Measurements from ENCODE around the gene ASXL3.

ASXL3 gene

DNA sequence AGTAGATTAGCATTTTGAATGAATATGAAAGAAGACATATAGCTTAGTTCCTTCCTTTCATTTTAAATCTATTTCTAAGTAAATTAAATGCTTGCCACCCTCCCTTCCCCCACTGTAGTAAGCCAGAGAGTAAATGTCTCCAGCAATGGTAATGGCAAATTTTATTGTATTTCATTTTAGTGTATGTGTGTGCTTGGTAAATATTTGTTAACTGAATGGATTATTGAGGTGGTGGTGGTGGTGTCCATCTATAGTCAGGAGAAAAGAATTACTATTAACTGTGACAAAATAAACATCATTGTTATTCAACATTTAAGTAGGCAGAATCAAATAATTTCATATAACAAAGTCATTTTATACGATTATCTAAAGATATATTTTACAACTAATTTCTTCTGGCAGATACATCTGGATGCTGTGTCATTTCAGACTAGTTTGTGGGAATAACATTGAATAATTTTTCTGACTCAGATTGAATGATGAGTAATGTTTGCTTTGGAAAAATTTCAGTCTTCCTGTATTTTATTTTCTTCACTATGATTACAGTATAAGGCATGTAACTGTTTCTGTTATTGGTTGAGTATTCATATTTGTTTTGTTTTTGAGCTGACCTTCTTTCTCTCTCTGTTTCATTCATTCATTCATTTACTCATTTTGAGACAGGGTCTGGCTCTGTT is 18.3 kb downstream of the ASXL3 start:
- peaks cover 21% of the 10 kb centered on the region for H3K27me3 ChIP-seq (ENCODE audit: low read depth)
- in situ Hi-C loops (cut with MboI; ENCODE audit: low sequenced_read_pairs): no loop called here
- no peaks in the 10 kb centered on the region for H3K9me3 ChIP-seq
- no peaks in the 10 kb centered on the region for H3K36me3 ChIP-seq (replicated peaks)
- no peaks in the 10 kb centered on the region for H3K4me1 ChIP-seq
- no peak overlapping the region for H3K4me3 ChIP-seq
- no peak for DNase-seq (ENCODE audit: low spot score in 2 of 2)

DNA sequence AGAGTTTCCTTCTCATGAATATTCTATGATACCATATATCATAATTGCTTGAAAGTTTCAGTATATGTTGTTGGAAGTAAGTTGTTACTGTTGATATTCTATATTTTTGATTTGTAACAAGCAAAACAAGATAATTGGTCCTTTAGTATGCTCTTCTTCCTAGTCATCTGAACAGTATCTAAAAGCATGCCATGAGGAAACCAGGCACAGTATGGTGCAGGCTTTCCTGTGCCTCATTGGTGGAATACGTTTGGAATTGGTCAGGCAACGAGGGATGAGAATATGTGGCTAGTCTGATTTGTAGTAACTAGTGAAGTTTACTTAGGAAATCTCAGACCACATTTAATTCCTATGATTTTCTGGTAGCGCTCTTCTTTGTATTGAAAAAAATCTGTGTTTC is 22.8 kb downstream of the ASXL3 start:
- H3K36me3 ChIP-seq (replicated peaks): no peaks in the 10 kb centered on the region
- no peaks in the 10 kb centered on the region for H3K4me1 ChIP-seq
- H3K9me3 ChIP-seq: no peaks in the 10 kb centered on the region
- H3K4me3 ChIP-seq: no peak overlapping the region
- peaks cover 22% of the 10 kb centered on the region for H3K27me3 ChIP-seq (ENCODE audit: low read depth)
- DNase-seq (ENCODE audit: low spot score in 2 of 2): no peak
- in situ Hi-C loops (cut with MboI; ENCODE audit: low sequenced_read_pairs): no loop called here

DNA sequence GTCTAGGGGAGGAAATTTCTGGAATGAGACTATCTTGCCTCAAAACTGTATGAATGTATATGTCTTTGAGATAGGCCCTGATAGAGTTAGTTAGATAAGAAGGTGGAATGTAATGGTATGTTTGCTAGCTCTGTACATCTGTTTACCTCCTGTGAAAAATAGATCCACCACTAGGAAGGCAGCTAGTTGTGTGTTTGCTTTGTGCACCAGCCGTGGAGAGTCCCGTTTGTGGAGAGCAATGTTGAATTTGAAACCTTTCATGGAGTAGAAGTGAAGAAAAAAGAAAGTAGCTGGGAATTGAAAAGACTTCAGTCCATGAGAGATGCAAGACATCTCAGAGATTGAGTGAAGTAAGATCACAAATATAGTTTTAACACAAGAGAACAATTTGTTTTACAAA is 25.4 kb downstream of the ASXL3 start:
- H3K27me3 ChIP-seq (ENCODE audit: low read depth): peaks cover 24% of the 10 kb centered on the region
- no peak overlapping the region for H3K4me3 ChIP-seq
- no peak for DNase-seq (ENCODE audit: low spot score in 2 of 2)
- in situ Hi-C loops (cut with MboI; ENCODE audit: low sequenced_read_pairs): no loop called here
- H3K9me3 ChIP-seq: no peaks in the 10 kb centered on the region
- H3K36me3 ChIP-seq (replicated peaks): no peaks in the 10 kb centered on the region
- H3K4me1 ChIP-seq: no peaks in the 10 kb centered on the region

DNA sequence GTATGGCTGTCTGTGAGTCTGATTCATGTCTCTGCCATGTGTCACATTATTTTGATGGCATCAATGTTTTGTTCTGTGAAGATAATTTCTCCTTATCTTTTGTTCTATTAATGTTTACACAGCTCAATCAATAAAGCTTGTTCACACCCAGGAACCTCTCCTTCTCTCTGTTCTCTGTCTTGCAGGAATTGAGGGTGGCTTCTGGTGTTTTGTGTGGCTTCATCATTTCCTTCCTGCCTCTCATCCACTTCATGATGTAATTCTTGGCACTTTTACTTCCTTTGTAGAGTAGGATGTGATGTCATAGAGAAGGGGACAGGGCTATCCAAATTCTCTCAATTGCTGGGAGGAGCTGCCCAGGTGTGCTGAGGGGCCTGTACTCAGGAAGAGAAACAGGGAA is 27.2 kb downstream of the ASXL3 start:
- Histone ChIP-seq H3K9me3 (no peaks in the 10 kb centered on the region), H3K36me3 (replicated peaks) (no peaks in the 10 kb centered on the region), H3K4me1 (no peaks in the 10 kb centered on the region), H3K4me3 (no peak overlapping the region), H3K27me3 (ENCODE audit: low read depth) (peaks cover 12% of the 10 kb centered on the region)
- no peak for DNase-seq (ENCODE audit: low spot score in 2 of 2)
- in situ Hi-C loops (cut with MboI; ENCODE audit: low sequenced_read_pairs): no loop called here

DNA sequence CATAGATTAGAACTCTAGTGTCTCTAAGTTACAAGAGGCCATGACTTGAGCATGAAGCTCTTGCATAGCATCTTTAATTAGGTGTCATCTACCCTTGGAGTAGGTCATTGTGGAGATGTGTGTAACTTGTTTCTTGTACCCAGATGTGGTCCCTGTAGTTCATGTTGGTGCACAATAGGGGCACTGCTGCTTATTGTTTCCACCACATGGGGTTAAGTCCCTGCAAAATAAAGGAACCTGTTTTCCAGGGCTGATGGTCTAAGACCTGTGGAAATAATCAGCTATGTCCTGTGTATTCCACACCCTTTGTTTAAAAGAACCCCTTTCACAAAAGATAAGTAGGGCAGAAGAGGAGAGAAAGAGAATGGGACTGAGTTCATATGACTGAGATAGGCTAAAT is 28.6 kb downstream of the ASXL3 start:
- H3K4me1 ChIP-seq: no peaks in the 10 kb centered on the region
- H3K27me3 ChIP-seq (ENCODE audit: low read depth): peaks cover 12% of the 10 kb centered on the region
- no peak for DNase-seq (ENCODE audit: low spot score in 2 of 2)
- no peaks in the 10 kb centered on the region for H3K36me3 ChIP-seq (replicated peaks)
- in situ Hi-C loops (cut with MboI; ENCODE audit: low sequenced_read_pairs): no loop called here
- H3K9me3 ChIP-seq: no peaks in the 10 kb centered on the region
- no peak overlapping the region for H3K4me3 ChIP-seq

DNA sequence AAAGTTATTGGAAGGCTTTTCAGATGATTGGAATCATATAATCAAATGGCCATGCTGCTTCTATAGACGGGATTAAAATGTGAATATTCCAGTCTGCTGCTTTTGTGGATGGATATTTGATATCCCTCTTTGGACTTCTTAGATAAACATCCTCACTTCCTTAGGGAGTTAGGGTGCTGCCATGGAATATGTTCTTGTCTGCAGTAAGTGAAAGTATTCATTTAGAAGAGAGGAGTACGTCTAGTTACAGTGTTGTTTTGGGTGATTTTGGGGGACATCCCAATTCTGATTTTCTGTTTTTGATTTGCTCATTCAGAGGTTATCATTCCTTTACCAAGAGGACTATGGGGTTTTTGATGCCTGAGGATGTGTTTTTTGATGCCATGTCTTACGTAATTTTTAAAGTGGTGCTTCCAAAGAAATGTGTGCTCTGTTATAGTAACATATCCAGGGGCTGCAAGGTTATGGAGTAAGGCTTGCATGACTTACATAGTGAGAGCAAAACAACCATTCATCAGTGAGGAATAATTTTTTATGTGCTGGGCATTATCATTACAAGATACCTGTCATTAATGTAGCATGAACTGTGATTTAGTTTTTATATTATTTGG is 33.6 kb downstream of the ASXL3 start:
- no peak for DNase-seq (ENCODE audit: low spot score in 2 of 2)

DNA sequence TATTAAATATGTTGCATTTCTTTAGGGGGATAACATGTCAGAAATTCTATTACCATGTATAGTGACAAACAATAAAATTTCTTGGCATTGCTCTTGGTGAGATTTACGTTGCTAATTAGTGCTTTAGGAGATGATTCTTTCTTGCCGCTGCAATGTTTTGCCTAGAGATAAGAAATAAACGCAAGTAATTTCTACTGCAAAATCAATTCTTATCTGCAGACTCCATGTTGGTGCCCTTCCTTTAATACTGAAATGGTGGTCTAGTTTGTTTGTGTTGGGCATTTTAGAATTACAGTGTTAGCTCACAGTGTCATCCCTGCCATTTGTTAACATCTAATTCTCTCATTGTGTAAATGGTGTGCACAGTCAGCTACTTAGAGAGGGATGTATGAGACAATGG is 34.6 kb downstream of the ASXL3 start:
- DNase-seq (ENCODE audit: low spot score in 2 of 2): no peak
- in situ Hi-C loops (cut with MboI; ENCODE audit: low sequenced_read_pairs): no loop called here
- Histone ChIP-seq H3K9me3 (no peaks in the 10 kb centered on the region), H3K4me3 (no peak overlapping the region), H3K36me3 (replicated peaks) (no peaks in the 10 kb centered on the region), H3K27me3 (ENCODE audit: low read depth) (peaks cover 3% of the 10 kb centered on the region; the same call in 1 of the 2 replicates), H3K4me1 (no peaks in the 10 kb centered on the region)

More for the DNA sequence above, 33.6 kb downstream of the ASXL3 start:
- H3K27me3 ChIP-seq (ENCODE audit: low read depth): peaks cover 3% of the 10 kb centered on the region; the same call in 1 of the 2 replicates
- no peaks in the 10 kb centered on the region for H3K9me3 ChIP-seq
- in situ Hi-C loops (cut with MboI; ENCODE audit: low sequenced_read_pairs): no loop called here
- H3K36me3 ChIP-seq (replicated peaks): no peaks in the 10 kb centered on the region
- no peaks in the 10 kb centered on the region for H3K4me1 ChIP-seq
- H3K4me3 ChIP-seq: no peak overlapping the region

DNA sequence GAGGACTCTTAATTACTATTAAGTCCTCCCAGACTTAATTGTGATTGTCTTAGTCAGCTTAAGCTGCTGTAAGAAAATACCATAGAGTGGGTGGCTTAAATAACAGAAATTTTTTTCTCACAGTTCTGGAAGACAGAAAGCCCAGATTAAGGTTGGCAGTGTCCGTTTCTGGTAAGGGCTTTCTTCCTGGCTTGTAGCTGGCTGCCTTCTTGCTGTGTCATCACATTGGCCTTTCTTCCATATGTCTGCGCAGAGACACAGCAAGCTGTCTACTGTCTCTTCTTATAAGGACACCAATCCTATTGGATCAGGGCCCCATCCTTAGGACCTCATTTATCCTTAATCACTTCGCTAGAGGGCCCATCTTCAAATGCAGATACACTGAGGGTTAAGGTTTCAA is 38.5 kb downstream of the ASXL3 start:
- Histone ChIP-seq H3K36me3 (replicated peaks) (no peaks in the 10 kb centered on the region), H3K9me3 (no peaks in the 10 kb centered on the region), H3K4me1 (no peaks in the 10 kb centered on the region), H3K4me3 (no peak overlapping the region), H3K27me3 (ENCODE audit: low read depth) (no peaks in the 10 kb centered on the region)
- in situ Hi-C loops (cut with MboI; ENCODE audit: low sequenced_read_pairs): no loop called here
- no peak for DNase-seq (ENCODE audit: low spot score in 2 of 2)

DNA sequence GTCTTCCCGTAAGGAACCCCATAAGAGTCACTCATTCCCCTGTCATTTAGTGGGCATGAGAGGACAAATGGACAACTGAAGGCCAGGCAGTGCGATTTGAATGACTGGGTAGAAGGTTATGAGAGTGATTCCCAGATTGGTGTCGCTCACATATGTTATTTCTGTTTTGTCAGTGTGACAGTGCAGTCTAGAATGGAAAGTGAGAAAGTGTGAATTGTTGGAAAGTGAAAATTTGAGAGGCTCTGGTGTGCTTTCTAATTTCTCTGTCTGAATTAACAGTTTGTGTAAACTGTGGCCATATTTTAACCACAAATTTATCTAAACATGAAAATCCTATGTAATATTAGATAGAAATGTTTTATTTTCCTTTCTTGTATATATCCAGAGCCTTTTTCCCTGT is 49.1 kb downstream of the ASXL3 start:
- Histone ChIP-seq H3K27me3 (ENCODE audit: low read depth) (no peaks in the 10 kb centered on the region), H3K9me3 (no peaks in the 10 kb centered on the region), H3K4me1 (no peaks in the 10 kb centered on the region), H3K36me3 (replicated peaks) (no peaks in the 10 kb centered on the region), H3K4me3 (no peak overlapping the region)
- DNase-seq (ENCODE audit: low spot score in 2 of 2): no peak
- in situ Hi-C loops (cut with MboI; ENCODE audit: low sequenced_read_pairs): no loop called here

DNA sequence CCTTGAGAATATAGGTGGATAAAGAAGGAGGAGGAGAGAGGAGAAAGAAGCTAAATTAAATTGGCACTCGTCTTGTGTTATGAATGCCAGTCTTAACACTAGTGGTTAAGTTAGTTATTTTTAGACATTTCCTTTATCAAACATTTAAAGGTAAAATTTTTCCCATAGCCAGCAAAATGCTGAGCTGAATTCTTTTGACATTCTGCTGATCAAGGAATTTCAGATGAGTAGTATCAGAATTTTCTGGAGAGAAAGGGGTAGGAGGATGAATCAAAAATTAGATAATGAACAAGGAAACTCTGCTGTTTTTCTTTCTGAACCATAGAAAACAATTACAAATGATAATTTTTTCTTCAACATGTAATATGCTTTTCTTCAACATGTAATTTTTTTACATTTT is 52.5 kb downstream of the ASXL3 start:
- H3K4me1 ChIP-seq: no peaks in the 10 kb centered on the region
- H3K9me3 ChIP-seq: no peaks in the 10 kb centered on the region
- no peak overlapping the region for H3K4me3 ChIP-seq
- in situ Hi-C loops (cut with MboI; ENCODE audit: low sequenced_read_pairs): no loop called here
- H3K36me3 ChIP-seq (replicated peaks): no peaks in the 10 kb centered on the region
- no peaks in the 10 kb centered on the region for H3K27me3 ChIP-seq (ENCODE audit: low read depth)
- DNase-seq (ENCODE audit: low spot score in 2 of 2): no peak

DNA sequence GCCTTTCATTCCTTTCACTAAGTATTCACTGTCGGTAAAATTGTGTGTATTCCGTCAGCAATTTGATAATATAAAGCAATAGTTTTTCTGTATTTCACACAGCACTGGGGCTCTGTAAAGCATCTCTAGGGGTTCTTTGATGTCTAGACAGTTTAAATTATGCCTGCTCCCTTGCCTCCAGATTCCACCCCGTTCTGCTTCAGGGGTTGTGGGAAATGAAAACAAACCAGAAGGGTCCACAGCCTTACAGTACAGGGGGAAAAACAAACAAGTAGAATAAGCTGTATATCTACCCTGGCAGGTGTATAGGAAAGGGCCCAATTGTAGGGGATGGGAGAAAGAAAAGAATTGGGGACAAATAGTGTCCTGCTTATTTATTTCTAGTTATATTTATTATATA is 63.1 kb downstream of the ASXL3 start:
- in situ Hi-C loops (cut with MboI; ENCODE audit: low sequenced_read_pairs): no loop called here

DNA sequence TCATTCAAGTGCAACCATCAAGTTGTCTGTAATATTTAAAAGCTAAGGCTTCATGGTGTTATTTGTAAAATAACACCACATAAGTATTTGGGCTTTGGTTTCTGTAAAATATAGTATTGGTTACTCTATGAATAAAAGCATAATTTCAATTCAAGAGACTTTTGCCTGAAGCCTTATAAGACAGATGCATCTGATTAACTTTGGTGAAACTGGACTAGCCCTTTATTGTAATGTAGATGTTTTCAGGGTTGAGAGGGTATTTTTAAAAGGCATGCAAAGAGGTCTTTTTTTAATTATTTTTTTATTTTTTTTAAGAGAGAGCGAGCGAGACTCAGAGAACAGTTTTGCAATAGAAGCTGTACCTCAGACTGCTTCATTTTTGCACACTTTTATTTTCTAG is 66.5 kb downstream of the ASXL3 start:
- Histone ChIP-seq H3K9me3 (no peaks in the 10 kb centered on the region), H3K36me3 (replicated peaks) (no peaks in the 10 kb centered on the region), H3K4me3 (no peak overlapping the region), H3K27me3 (ENCODE audit: low read depth) (no peaks in the 10 kb centered on the region), H3K4me1 (peaks cover 25% of the 10 kb centered on the region)
- DNase-seq (ENCODE audit: low spot score in 2 of 2): peak in 1 of 2 experiments; percentile 82
- in situ Hi-C loops (cut with MboI; ENCODE audit: low sequenced_read_pairs): no loop called here

More for the DNA sequence above, 63.1 kb downstream of the ASXL3 start:
- no peaks in the 10 kb centered on the region for H3K36me3 ChIP-seq (replicated peaks)
- H3K4me3 ChIP-seq: no peak overlapping the region
- no peaks in the 10 kb centered on the region for H3K9me3 ChIP-seq
- no peak for DNase-seq (ENCODE audit: low spot score in 2 of 2)
- H3K4me1 ChIP-seq: peaks cover 16% of the 10 kb centered on the region
- no peaks in the 10 kb centered on the region for H3K27me3 ChIP-seq (ENCODE audit: low read depth)

DNA sequence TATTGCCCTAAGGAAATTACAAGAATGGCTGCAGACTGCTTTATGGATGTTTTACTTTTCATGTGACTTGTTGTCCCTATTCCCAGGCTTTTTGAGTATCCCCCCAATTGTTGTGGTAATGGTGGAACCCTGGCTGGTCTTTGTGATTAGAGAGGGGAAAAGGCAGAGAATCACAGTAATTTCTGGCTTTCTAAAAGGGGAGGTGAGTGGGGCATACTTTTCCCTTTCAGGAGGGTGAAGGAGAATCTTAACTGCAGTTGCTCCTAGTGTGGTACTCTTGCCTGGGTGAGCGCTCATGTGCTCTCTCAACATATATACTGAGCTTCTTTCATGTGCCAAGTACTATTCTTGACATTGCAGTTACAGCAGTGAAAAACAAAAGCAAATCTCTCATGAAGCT is 69.3 kb downstream of the ASXL3 start:
- Histone ChIP-seq H3K36me3 (replicated peaks) (no peaks in the 10 kb centered on the region), H3K4me3 (no peak overlapping the region), H3K9me3 (no peaks in the 10 kb centered on the region), H3K27me3 (ENCODE audit: low read depth) (no peaks in the 10 kb centered on the region), H3K4me1 (peaks cover 25% of the 10 kb centered on the region)
- in situ Hi-C loops (cut with MboI; ENCODE audit: low sequenced_read_pairs): no loop called here
- no peak for DNase-seq (ENCODE audit: low spot score in 2 of 2)

DNA sequence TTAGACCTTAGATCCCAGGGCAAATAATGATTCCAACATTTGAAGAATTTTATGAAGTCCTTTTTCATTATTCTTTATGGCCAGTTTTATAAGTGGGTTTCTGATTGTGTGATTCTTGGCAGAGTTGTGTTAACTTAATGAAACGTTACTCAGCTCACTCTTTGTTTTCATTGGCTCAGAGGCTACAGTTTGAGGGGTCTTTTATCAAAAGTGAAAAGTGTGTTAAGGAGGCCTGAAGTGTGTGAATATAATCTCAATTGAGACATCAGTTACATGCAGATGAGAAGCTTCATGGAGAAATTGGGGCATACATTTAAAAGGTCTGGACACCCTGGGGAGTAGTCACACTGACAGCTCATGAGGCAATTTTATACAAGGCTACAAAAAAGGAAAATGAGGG is 74.6 kb downstream of the ASXL3 start:
- in situ Hi-C loops (cut with MboI; ENCODE audit: low sequenced_read_pairs): no loop called here

DNA sequence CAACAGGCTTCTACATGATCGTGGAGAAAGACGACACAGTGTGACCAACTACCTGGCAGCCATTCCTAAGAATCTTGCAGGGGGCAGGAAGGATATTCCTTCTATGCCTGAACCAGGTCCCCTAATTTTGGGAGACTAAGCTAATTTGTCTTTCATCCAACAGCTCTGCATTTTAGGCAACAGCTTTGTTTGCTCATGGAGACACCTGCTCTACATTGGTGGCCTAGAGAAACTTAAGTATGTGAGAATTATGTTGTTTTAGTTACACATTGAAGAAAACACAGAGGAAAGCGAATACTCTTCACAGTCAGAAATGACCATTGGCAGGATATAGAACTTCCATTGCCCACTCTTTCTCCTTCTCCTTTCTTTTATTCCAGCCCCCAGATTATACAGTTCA is 75.2 kb downstream of the ASXL3 start:
- no peaks in the 10 kb centered on the region for H3K4me1 ChIP-seq
- in situ Hi-C loops (cut with MboI; ENCODE audit: low sequenced_read_pairs): no loop called here

More for the DNA sequence above, 74.6 kb downstream of the ASXL3 start:
- no peak overlapping the region for H3K4me3 ChIP-seq
- no peak for DNase-seq (ENCODE audit: low spot score in 2 of 2)
- no peaks in the 10 kb centered on the region for H3K9me3 ChIP-seq
- no peaks in the 10 kb centered on the region for H3K36me3 ChIP-seq (replicated peaks)
- H3K4me1 ChIP-seq: no peaks in the 10 kb centered on the region
- no peaks in the 10 kb centered on the region; the same call in 1 of the 2 replicates for H3K27me3 ChIP-seq (ENCODE audit: low read depth)

More for the DNA sequence above, 75.2 kb downstream of the ASXL3 start:
- no peaks in the 10 kb centered on the region for H3K9me3 ChIP-seq
- no peaks in the 10 kb centered on the region for H3K36me3 ChIP-seq (replicated peaks)
- H3K27me3 ChIP-seq (ENCODE audit: low read depth): no peaks in the 10 kb centered on the region; the same call in 1 of the 2 replicates
- H3K4me3 ChIP-seq: no peak overlapping the region
- no peak for DNase-seq (ENCODE audit: low spot score in 2 of 2)
